HL-60 (cell line): ENCODE results near the gene C12orf60.

Experiments used
- DNase-seq, 2 experiments: peaks; one replicate each; pipeline ENCODE4 v3.0.0-alpha.2; 2010 to 2020; ENCODE audit warnings: low read depth in 1 of 2, low spot score in 1 of 2
- H3K27ac ChIP-seq: fragments of 250-450 bp; sonication (Bioruptor Pico); replicated peaks from 2 replicates; pipeline ENCODE4 v1.5.1; 2020; ENCODE audit warnings: mild to moderate bottlenecking, moderate library complexity
- H3K27me3 ChIP-seq: fragments of 250-450 bp; sonication (Bioruptor Pico); 2 replicates; pipeline ENCODE4 v1.5.1; 2021; ENCODE audit warnings: mild to moderate bottlenecking, moderate library complexity; ENCODE audit not compliant: insufficient read depth, poor library complexity, severe bottlenecking
- H3K4me3 ChIP-seq: replicated peaks from 2 replicates; pipeline ENCODE4 v1.5.1; 2011; ENCODE audit warnings: mild to moderate bottlenecking, control low read depth, low read length; ENCODE audit not compliant: insufficient read depth
- GABPA ChIP-seq: IDR thresholded peaks from 2 replicates; pipeline ENCODE4 v1.6.1; 2012; ENCODE audit warnings: low read depth
- POLR2AphosphoS5 ChIP-seq: IDR thresholded peaks from 2 replicates; pipeline ENCODE4 v1.6.1; 2012; ENCODE audit warnings: low read depth
- REST ChIP-seq: IDR thresholded peaks from 2 replicates; pipeline ENCODE4 v1.6.1; 2012; ENCODE audit warnings: low read depth; ENCODE audit not compliant: insufficient replicate concordance
- SPI1 ChIP-seq: IDR thresholded peaks from 2 replicates; pipeline ENCODE4 v1.6.1; 2012; ENCODE audit warnings: low read depth, mild to moderate bottlenecking, borderline replicate concordance
- TF ChIP-seq, protein P1 (sequence below): IDR thresholded peaks from one replicate; pipeline ENCODE4 v1.5.1; 2011; ENCODE audit warnings: low read length, control low read depth, inconsistent platforms; ENCODE audit not compliant: insufficient read depth

Gene C12orf60

DNA sequence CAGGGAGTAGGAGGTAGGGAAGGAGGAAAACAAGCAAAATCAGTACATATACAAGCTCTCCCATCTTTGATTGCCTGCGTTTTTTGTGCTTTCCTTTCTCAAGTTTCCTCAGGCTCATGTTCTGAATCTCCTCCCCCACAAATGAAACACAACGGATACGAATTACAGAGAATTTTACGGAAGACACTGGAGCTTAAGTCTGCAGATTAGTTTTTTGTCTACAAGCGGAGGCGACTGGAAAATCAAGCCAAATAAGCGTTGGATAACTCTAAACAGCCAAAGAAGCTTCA, 804 bp upstream of the C12orf60 start:
- peak overlapping the region; percentile 89 for H3K27ac ChIP-seq
- DNase-seq: no peak
- H3K27me3 ChIP-seq: no peaks in the 10 kb centered on the region
- H3K4me3 ChIP-seq: peak overlapping the region; percentile 79
- TF ChIP-seq SPI1: no peak
- no peak for TF ChIP-seq GABPA
- TF ChIP-seq, protein P1, sequence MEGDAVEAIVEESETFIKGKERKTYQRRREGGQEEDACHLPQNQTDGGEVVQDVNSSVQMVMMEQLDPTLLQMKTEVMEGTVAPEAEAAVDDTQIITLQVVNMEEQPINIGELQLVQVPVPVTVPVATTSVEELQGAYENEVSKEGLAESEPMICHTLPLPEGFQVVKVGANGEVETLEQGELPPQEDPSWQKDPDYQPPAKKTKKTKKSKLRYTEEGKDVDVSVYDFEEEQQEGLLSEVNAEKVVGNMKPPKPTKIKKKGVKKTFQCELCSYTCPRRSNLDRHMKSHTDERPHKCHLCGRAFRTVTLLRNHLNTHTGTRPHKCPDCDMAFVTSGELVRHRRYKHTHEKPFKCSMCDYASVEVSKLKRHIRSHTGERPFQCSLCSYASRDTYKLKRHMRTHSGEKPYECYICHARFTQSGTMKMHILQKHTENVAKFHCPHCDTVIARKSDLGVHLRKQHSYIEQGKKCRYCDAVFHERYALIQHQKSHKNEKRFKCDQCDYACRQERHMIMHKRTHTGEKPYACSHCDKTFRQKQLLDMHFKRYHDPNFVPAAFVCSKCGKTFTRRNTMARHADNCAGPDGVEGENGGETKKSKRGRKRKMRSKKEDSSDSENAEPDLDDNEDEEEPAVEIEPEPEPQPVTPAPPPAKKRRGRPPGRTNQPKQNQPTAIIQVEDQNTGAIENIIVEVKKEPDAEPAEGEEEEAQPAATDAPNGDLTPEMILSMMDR: no peak
- TF ChIP-seq REST: no peak
- TF ChIP-seq POLR2AphosphoS5: no peak

- Histone ChIP-seq H3K27ac (peak overlapping the region; percentile 53), H3K27me3 (no peaks in the 10 kb centered on the region), H3K4me3 (peak overlapping the region; percentile 79)
- TF ChIP-seq GABPA (no peak), SPI1 (no peak)
- TF ChIP-seq, protein P1: no peak
- DNase-seq: no peak
Measured at GRCh38 chr12:14803830-14804160, 325 bp downstream of the C12orf60 start.

- TF ChIP-seq, protein P1: no peak
- TF ChIP-seq SPI1 (no peak), GABPA (no peak)
- no peak for DNase-seq
- H3K4me3 ChIP-seq: no peak overlapping the region
- no peaks in the 10 kb centered on the region for H3K27me3 ChIP-seq
- H3K27ac ChIP-seq: no peak overlapping the region
Measured at GRCh38 chr12:14810167-14810952, 6.9 kb downstream of the C12orf60 start.

GRCh38 chr12:14810953-14811483, 7.5 kb downstream of the C12orf60 start:
- no peaks in the 10 kb centered on the region for H3K27me3 ChIP-seq
- no peak for DNase-seq
- no peak overlapping the region for H3K4me3 ChIP-seq
- no peak for TF ChIP-seq POLR2AphosphoS5
- TF ChIP-seq REST: no peak
- TF ChIP-seq, protein P1: no peak
- no peak for TF ChIP-seq GABPA
- TF ChIP-seq SPI1: no peak
- H3K27ac ChIP-seq: no peak overlapping the region
